ENCODE results near the gene PKIG. TPM values are rescaled to one million over a fixed set of nuclear protein-coding genes. Genes with fewer than 3 reads are reported as not detected.

Gene PKIG
- total RNA-seq, 1 experiment from 2014 or later: 27.0 TPM

GRCh38 chr20:44657875-44658274 is 75.5 kb downstream of the PKIG start:
- no CpG with 5 or more reads among the region's 2 CpGs for WGBS (ENCODE audit: extremely low coverage, insufficient read length, low lambda C conversion rate)
- H2BK20ac ChIP-seq (ENCODE audit: low read depth, low read length, poor library complexity, severe bottlenecking): no peak overlapping the region
- no peaks in the 10 kb centered on the region for H3K79me1 ChIP-seq (ENCODE audit: insufficient read depth, low read depth, low read length, poor library complexity, severe bottlenecking)
- H3K4me1 ChIP-seq (ENCODE audit: insufficient read depth, low read length): no peaks in the 10 kb centered on the region; the same call in none of the 2 replicates
- Mint-ChIP-seq H3K36me3 (ENCODE audit: insufficient read depth in 1 of 3, low read depth in 3 of 3) (peaks cover 14 to 24% (median 21%) of the 10 kb centered on the region in 3 experiments), H3K27ac (no peak overlapping the region), H3K4me1 (peaks cover 22 to 27% of the 10 kb centered on the region in 2 experiments), H3K27me3 (ENCODE audit: low read depth) (peaks cover 49% of the 10 kb centered on the region), H3K9me3 (peaks cover 20 to 24% of the 10 kb centered on the region in 2 experiments), H3K4me3 (no peak overlapping the region)
- H3K27me3 ChIP-seq (ENCODE audit: insufficient read depth, low read length): no peaks in the 10 kb centered on the region
- TF ChIP-seq CTCF (conservative IDR thresholded peaks at IDR 0.05): no peak
- no peaks in the 10 kb centered on the region for H3K23me2 ChIP-seq (ENCODE audit: insufficient read length, low read depth, low read length, poor library complexity, severe bottlenecking)
- H2AFZ ChIP-seq (ENCODE audit: low read length): no peak overlapping the region
- no peak overlapping the region for H4K91ac ChIP-seq (ENCODE audit: insufficient read length, low read depth, low read length)
- H3K27ac ChIP-seq (ENCODE audit: insufficient read length, low read depth, low read length): no peak overlapping the region
- H2BK120ac ChIP-seq (ENCODE audit: low read depth, low read length, poor library complexity, severe bottlenecking): no peak overlapping the region
- no peaks in the 10 kb centered on the region for H3K79me2 ChIP-seq (ENCODE audit: insufficient read depth, low read length)
- no peak for DNase-seq
- H4K20me1 ChIP-seq (ENCODE audit: control insufficient read depth, insufficient read depth, insufficient read length): no peaks in the 10 kb centered on the region
- H3K9me3 ChIP-seq (ENCODE audit: control insufficient read depth, low read depth, low read length): peaks cover 10% of the 10 kb centered on the region
- H3K14ac ChIP-seq (ENCODE audit: insufficient read depth, low read length): no peak overlapping the region
- H2BK12ac ChIP-seq (ENCODE audit: insufficient read length, low read depth, low read length): no peak overlapping the region
- H3K56ac ChIP-seq (ENCODE audit: insufficient read length, low read depth, low read length): no peak overlapping the region
- H3K18ac ChIP-seq (ENCODE audit: insufficient read length, low read depth, low read length): no peak overlapping the region
- no peak overlapping the region for H4K5ac ChIP-seq (ENCODE audit: insufficient read length, low read depth, low read length)
- H3K4me2 ChIP-seq (ENCODE audit: insufficient read depth, insufficient read length, low read length): no peak overlapping the region
- H3K4ac ChIP-seq (ENCODE audit: low read depth, low read length): no peak overlapping the region
- H3K9ac ChIP-seq (ENCODE audit: extremely low read depth, insufficient read length, low read length): no peak overlapping the region
- no peak overlapping the region for H2BK15ac ChIP-seq (ENCODE audit: low read depth, low read length)
- H3T11ph ChIP-seq (ENCODE audit: low read length): no peak overlapping the region
- no peak overlapping the region for H2AK5ac ChIP-seq (ENCODE audit: insufficient read length, low read length)
- H2BK5ac ChIP-seq (ENCODE audit: insufficient read length, low read length): no peak overlapping the region
- no peak overlapping the region for H3K23ac ChIP-seq (ENCODE audit: insufficient read length, low read depth, low read length)
- no peak overlapping the region for H4K8ac ChIP-seq (replicated peaks; ENCODE audit: insufficient read length, low read depth, low read length)
